ENCODE results near the gene VDAC2. TPM values are rescaled to one million over a fixed set of nuclear protein-coding genes. Genes with fewer than 3 reads are reported as not detected.
"Not testable (repeated sequence)": the region's sequence is repeated elsewhere in the genome, so short reads cannot be mapped to it uniquely, and the experiment has no call there.

Gene VDAC2
- total RNA-seq, 4 donors from 2014 or later: 219 to 319 (median 285) TPM

DNA sequence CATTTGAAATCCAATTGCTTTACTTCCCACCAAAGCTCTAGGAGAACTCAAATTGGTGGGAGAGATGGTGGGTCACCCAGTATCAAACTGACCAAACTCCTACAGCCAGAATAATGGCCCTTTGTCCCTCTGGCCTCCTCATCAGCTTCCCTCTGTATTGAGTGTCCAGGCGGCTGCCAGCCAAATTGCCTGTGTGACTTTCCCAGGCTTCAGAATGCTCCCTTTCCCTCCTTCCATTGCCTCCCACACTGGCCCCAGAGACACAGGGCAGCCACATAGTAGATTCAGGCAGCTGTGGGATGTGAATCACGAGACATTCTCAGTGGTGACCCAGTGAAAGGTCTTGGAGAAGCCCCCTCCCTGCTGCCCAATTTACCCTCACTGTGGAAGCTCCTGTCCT, 12.7 kb upstream of the VDAC2 start:
- DNase-seq: no peak
- TF ChIP-seq CTCF (IDR thresholded peaks at IDR 0.05) (no peak), POLR2A (IDR thresholded peaks at IDR 0.05) (no peak)
- intact Hi-C loops (cut with DNase I): no loop called here
- H3K36me3 ChIP-seq: no peaks in the 10 kb centered on the region
- no peaks in the 10 kb centered on the region for H3K9me3 ChIP-seq
- WGBS, 2 donors: 60 to 85% methylated on average over 2 of the region's 2 CpGs
- no peak overlapping the region for H3K4me3 ChIP-seq
- H3K27me3 ChIP-seq: no peaks in the 10 kb centered on the region
- peak overlapping the region in 3 of 4 donors; percentile 58 to 100 (median 97) for H3K27ac ChIP-seq
- H3K4me1 ChIP-seq: peaks cover 25 to 80% (median 32%) of the 10 kb centered on the region in 3 donors

DNA sequence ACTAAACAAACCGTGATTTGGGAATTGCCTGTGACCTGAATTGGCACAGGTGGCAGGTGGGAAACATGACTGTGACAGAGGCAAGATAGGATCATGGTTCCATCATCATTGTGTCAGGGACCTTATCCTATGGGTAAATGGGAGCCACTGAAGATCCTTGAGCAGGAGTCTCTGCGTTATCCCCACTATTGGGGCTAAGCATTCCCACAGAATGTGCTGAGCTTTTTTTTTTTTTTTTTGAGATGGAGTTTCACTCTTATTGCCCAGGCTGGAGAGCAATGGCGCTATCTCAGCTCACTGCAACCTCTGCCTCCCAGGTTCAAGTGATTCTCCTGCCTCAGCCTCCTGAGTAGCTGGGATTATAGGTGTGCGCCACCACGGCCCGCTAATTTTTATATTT, 10.6 kb upstream of the VDAC2 start:
- Histone ChIP-seq H3K4me1 (peaks cover 31 to 82% (median 40%) of the 10 kb centered on the region in 3 donors), H3K27ac (peak overlapping the region in 3 of 4 donors; percentile 58 to 100 (median 97))
- DNase-seq; H3K27me3 ChIP-seq; H3K4me3 ChIP-seq; H3K36me3 ChIP-seq; H3K9me3 ChIP-seq; intact Hi-C loops (cut with DNase I): not testable (repeated sequence)
- WGBS, 2 donors: 69 to 78% methylated on average over 6 of the region's 6 CpGs

GRCh38 chr10:75201793-75202307, 8.7 kb upstream of the VDAC2 start:
- WGBS, 2 donors: 76 to 78% methylated on average over 9 of the region's 9 CpGs
- intact Hi-C loops (cut with DNase I): no loop called here
- Histone ChIP-seq H3K27me3 (no peaks in the 10 kb centered on the region), H3K4me1 (peaks cover 27 to 82% (median 41%) of the 10 kb centered on the region in 3 donors), H3K27ac (peak overlapping the region; percentile 83 to 100 (median 97)), H3K9me3 (no peaks in the 10 kb centered on the region), H3K36me3 (no peaks in the 10 kb centered on the region), H3K4me3 (no peak overlapping the region)
- no peak for TF ChIP-seq CTCF (IDR thresholded peaks at IDR 0.05)
- no peak for DNase-seq

DNA sequence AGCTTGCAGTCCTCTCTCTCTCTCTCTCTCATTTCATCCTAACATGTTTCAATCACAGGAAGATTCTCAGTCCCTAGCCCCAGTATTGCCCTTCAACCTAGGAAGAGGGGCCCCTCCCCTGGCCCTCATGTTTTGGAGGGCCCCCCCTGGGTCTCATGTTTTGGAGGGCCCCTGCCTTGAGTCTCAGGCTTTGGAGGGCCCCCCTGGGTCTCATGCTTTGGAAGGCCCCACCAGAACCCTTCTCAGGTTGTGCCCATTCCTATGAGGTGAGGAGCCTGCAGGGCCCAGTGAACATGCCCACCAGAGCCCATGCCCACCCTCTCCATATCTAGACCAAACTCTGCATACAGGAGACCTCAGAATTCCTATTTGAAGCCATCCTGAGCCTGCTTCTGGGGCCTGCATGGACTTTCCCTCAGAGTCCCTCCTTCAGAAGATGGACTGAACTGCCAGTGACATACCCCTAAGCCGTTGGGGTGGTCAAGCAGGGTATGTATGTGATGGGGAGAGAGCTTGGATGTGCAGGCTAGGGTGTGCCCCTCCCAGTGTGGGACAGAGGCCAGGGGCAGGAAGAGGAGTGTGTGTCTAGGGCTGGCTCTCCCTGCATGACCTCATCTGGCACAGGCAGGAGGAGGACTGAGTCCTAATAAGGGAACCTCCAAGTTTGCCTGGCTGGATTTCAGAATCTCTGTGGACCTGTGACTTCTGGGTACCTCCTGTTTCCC, 8.1 kb upstream of the VDAC2 start:
- Histone ChIP-seq H3K4me1 (peaks cover 23 to 86% (median 47%) of the 10 kb centered on the region in 3 donors), H3K9me3 (no peaks in the 10 kb centered on the region), H3K36me3 (no peaks in the 10 kb centered on the region), H3K4me3 (no peak overlapping the region), H3K27ac (peak overlapping the region; percentile 83 to 100 (median 97)), H3K27me3 (no peaks in the 10 kb centered on the region)
- no peak for DNase-seq
- no CpG with 5 or more reads among the region's 1 CpG for WGBS, 2 donors
- TF ChIP-seq CTCF (IDR thresholded peaks at IDR 0.05): no peak
- peak in 1 of 4 donors; percentile 34 for TF ChIP-seq POLR2A (IDR thresholded peaks at IDR 0.05)
- intact Hi-C loops (cut with DNase I): no loop called here

DNA sequence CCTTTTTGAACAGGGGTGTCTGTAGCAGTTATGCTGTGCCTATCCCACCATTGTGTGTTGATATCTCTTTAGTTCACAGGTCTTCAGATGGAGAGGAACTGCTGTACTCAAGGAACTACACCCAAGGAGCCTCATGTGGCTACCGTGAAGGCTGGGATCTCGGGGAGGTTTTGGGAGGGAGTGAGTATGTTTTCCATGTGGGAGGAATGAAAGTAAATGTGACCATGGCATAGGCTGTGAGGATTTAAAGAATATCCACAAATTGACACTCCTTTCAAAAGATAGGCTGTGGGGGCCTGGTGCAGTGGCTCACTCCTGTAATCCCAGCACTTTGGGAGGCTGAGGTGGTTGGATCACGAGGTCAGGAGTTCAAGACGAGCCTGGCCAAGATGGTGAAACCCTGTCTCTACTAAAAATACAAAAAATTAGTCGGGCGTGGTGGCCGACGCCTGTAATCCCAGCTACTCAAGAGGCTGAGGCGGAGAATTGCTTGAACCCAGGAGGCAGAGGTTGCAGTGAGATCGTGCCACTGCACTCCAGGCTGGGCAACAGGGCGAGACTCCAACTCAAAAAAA, 7.5 kb upstream of the VDAC2 start:
- H3K27me3 ChIP-seq; H3K4me3 ChIP-seq; intact Hi-C loops (cut with DNase I); H3K36me3 ChIP-seq; DNase-seq; H3K9me3 ChIP-seq: not testable (repeated sequence)
- H3K27ac ChIP-seq: peak overlapping the region; percentile 83 to 100 (median 97)
- peaks cover 29 to 88% (median 53%) of the 10 kb centered on the region in 3 donors for H3K4me1 ChIP-seq
- WGBS, 2 donors: 44 to 71% methylated on average over 9 to 11 of the region's 11 CpGs

- no peaks in the 10 kb centered on the region for H3K9me3 ChIP-seq
- WGBS, 2 donors: 96 to 97% methylated on average over 5 of the region's 5 CpGs
- H3K4me1 ChIP-seq: peaks cover 32 to 88% (median 56%) of the 10 kb centered on the region in 3 donors
- no peaks in the 10 kb centered on the region for H3K27me3 ChIP-seq
- H3K27ac ChIP-seq: peak overlapping the region; percentile 72 to 100 (median 97)
- intact Hi-C loops (cut with DNase I): no loop called here
- DNase-seq: no peak
- no peak overlapping the region for H3K4me3 ChIP-seq
- no peaks in the 10 kb centered on the region for H3K36me3 ChIP-seq
- no peak for TF ChIP-seq POLR2A (IDR thresholded peaks at IDR 0.05)
- TF ChIP-seq CTCF (IDR thresholded peaks at IDR 0.05): no peak
Observed at GRCh38 chr10:75203724-75204123, 6.9 kb upstream of the VDAC2 start.

All from esophagus squamous epithelium (tissue), 5 donors.